AG09319 (cell line): ENCODE results near the gene STBD1.

Experiments
- DNase-seq: peaks from one replicate; pipeline ENCODE4 v3.0.0-alpha.2; 2010; ENCODE audit warnings: low read depth; ENCODE audit errors: extremely low read depth
- CTCF ChIP-seq: IDR thresholded peaks from 2 replicates; pipeline ENCODE4 v1.5.1; 2011; ENCODE audit warnings: low read depth, mild to moderate bottlenecking, inconsistent platforms, low read length, moderate library complexity

Gene STBD1

GRCh38 chr4:76270244-76271175, 36.0 kb upstream of the STBD1 start:
- no peak for DNase-seq

GRCh38 chr4:76271248-76271647, 35.3 kb upstream of the STBD1 start:
- TF ChIP-seq CTCF, result no peak
- DNase-seq, result no peak

More at GRCh38 chr4:76270244-76271175, 36.0 kb upstream of the STBD1 start:
- no peak for TF ChIP-seq CTCF

GRCh38 chr4:76272073-76272472, 34.5 kb upstream of the STBD1 start:
- TF ChIP-seq CTCF, result no peak

GRCh38 chr4:76272582-76272981, 34.0 kb upstream of the STBD1 start:
- no peak for DNase-seq
- TF ChIP-seq CTCF, result no peak

More at GRCh38 chr4:76272073-76272472, 34.5 kb upstream of the STBD1 start:
- no peak for DNase-seq

GRCh38 chr4:76272999-76273398, 33.5 kb upstream of the STBD1 start:
- no peak for TF ChIP-seq CTCF
- no peak for DNase-seq

- no peak for TF ChIP-seq CTCF
- DNase-seq, result no peak
Observed at GRCh38 chr4:76275486-76276124, 30.9 kb upstream of the STBD1 start.

GRCh38 chr4:76276813-76277212, 29.7 kb upstream of the STBD1 start:
- no peak for TF ChIP-seq CTCF
- DNase-seq, result no peak
